Measurements from ENCODE around the gene GPC6.

DNA sequence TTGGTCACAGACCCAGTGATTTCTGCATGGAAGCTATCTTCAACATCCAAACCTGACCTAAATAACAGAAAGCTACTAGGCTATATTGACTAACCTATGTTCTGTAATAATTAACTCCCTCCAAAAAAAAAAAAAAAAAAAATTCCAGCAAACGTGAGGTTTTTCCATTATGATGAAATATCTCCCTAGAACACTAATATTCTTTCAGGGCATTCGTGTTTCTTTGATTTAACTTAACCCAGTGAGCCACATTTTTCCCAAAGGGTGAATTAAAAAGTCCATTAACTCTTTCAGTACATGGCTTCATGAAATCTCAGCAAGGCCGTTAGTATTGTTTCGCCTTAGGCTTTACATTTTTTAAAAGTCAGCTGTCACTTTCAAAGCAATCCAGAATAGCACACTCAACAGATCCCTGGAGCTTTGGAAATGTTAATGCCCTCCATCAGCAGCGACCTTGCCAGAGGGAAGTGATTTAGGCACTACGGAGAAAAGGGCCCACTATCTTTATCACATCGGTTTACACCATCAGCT is 1077.1 kb downstream of the GPC6 start:
- no peak for TF ChIP-seq JUN (IDR thresholded peaks at IDR 0.05)
- TF ChIP-seq POLR2A (IDR thresholded peaks at IDR 0.05; ENCODE audit: low read length): no peak
- TF ChIP-seq ELK1 (IDR thresholded peaks at IDR 0.05; ENCODE audit: low read depth, low read length): no peak
- TF ChIP-seq, protein P1, sequence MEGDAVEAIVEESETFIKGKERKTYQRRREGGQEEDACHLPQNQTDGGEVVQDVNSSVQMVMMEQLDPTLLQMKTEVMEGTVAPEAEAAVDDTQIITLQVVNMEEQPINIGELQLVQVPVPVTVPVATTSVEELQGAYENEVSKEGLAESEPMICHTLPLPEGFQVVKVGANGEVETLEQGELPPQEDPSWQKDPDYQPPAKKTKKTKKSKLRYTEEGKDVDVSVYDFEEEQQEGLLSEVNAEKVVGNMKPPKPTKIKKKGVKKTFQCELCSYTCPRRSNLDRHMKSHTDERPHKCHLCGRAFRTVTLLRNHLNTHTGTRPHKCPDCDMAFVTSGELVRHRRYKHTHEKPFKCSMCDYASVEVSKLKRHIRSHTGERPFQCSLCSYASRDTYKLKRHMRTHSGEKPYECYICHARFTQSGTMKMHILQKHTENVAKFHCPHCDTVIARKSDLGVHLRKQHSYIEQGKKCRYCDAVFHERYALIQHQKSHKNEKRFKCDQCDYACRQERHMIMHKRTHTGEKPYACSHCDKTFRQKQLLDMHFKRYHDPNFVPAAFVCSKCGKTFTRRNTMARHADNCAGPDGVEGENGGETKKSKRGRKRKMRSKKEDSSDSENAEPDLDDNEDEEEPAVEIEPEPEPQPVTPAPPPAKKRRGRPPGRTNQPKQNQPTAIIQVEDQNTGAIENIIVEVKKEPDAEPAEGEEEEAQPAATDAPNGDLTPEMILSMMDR (IDR thresholded peaks at IDR 0.05): no peak

Data from A549 (cell line).